ENCODE data around the gene P2RY6. TPM values are rescaled to one million over a fixed set of nuclear protein-coding genes. Genes with fewer than 3 reads are reported as not detected.

The P2RY6 gene
- total and polyA plus RNA-seq, 2 donors from 2014 or later: 6.7 to 17.9 TPM

- intact Hi-C loops (cut with DNase I): no loop called here
- no peak overlapping the region for H3K27ac ChIP-seq (ENCODE audit: low read depth in 2 of 2, low read length in 2 of 2)
- peak overlapping the region in 1 of 3 donors; percentile 20 for H3K9ac ChIP-seq (ENCODE audit: low read length in 3 of 3)
- peak overlapping the region; percentile 12 to 56 (median 49) for H3K4me3 ChIP-seq (ENCODE audit: low read length in 3 of 3)
- peak; percentile 87 to 93 (median 90) for DNase-seq
- H3K9me3 ChIP-seq (ENCODE audit: control insufficient read depth in 2 of 3, insufficient read depth in 1 of 3, low read length in 3 of 3): no peaks in the 10 kb centered on the region
- TF ChIP-seq, protein P1, sequence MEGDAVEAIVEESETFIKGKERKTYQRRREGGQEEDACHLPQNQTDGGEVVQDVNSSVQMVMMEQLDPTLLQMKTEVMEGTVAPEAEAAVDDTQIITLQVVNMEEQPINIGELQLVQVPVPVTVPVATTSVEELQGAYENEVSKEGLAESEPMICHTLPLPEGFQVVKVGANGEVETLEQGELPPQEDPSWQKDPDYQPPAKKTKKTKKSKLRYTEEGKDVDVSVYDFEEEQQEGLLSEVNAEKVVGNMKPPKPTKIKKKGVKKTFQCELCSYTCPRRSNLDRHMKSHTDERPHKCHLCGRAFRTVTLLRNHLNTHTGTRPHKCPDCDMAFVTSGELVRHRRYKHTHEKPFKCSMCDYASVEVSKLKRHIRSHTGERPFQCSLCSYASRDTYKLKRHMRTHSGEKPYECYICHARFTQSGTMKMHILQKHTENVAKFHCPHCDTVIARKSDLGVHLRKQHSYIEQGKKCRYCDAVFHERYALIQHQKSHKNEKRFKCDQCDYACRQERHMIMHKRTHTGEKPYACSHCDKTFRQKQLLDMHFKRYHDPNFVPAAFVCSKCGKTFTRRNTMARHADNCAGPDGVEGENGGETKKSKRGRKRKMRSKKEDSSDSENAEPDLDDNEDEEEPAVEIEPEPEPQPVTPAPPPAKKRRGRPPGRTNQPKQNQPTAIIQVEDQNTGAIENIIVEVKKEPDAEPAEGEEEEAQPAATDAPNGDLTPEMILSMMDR (IDR thresholded peaks at IDR 0.05; ENCODE audit: borderline replicate concordance, extremely low read depth, insufficient read depth): peak; percentile 94
- no peaks in the 10 kb centered on the region for H3K27me3 ChIP-seq (ENCODE audit: control insufficient read depth, insufficient read depth, low read length)
- no peaks in the 10 kb centered on the region for H3K36me3 ChIP-seq (ENCODE audit: control insufficient read depth in 2 of 3, insufficient read depth in 3 of 3, low read length in 3 of 3)
- H3K4me1 ChIP-seq (ENCODE audit: control insufficient read depth in 2 of 3, insufficient read depth in 2 of 3, low read depth in 1 of 3, low read length in 3 of 3): peaks cover 0 to 7% (median 0%) of the 10 kb centered on the region in 3 donors
- FAIRE-seq: no peak
Observed at GRCh38 chr11:73242251-73243092, 29.7 kb upstream of the P2RY6 start.

DNA sequence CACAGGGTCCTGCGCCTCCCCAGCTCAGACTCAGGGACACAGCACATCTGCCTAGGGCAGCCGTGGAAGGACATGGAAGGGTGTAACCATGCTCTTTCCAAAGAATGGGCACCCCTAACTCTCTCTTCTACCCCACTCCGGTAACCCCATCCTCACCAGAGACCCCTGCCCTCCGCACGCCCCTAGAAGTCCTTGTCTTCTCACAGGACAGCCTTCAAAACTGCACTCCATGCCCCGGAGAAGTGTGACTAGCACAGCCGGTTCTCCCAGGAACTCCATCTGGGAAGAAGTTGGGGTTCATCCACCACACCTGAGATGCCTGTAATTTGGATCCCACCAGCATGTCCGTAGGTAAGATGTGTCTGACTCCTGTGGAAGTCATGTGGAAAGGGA is 29.0 kb upstream of the P2RY6 start:
- Histone ChIP-seq H3K9ac (ENCODE audit: low read length in 3 of 3) (no peak overlapping the region), H3K27ac (ENCODE audit: low read depth in 2 of 2, low read length in 2 of 2) (no peak overlapping the region), H3K9me3 (ENCODE audit: control insufficient read depth in 2 of 3, insufficient read depth in 1 of 3, low read length in 3 of 3) (no peaks in the 10 kb centered on the region), H3K4me3 (ENCODE audit: low read length in 3 of 3) (no peak overlapping the region), H3K4me1 (ENCODE audit: control insufficient read depth in 2 of 3, insufficient read depth in 2 of 3, low read depth in 1 of 3, low read length in 3 of 3) (peaks cover 0 to 7% (median 0%) of the 10 kb centered on the region in 3 donors), H3K36me3 (ENCODE audit: control insufficient read depth in 2 of 3, insufficient read depth in 3 of 3, low read length in 3 of 3) (no peaks in the 10 kb centered on the region), H3K27me3 (ENCODE audit: control insufficient read depth, insufficient read depth, low read length) (no peaks in the 10 kb centered on the region)
- FAIRE-seq: no peak
- DNase-seq: peak in 1 of 5 donors; percentile 54
- TF ChIP-seq, protein P1 (IDR thresholded peaks at IDR 0.05; ENCODE audit: borderline replicate concordance, extremely low read depth, insufficient read depth): no peak
- intact Hi-C loops (cut with DNase I): no loop called here

GRCh38 chr11:73244589-73245240 is 27.4 kb upstream of the P2RY6 start:
- Histone ChIP-seq H3K9ac (ENCODE audit: low read length in 3 of 3) (no peak overlapping the region), H3K4me1 (ENCODE audit: control insufficient read depth in 2 of 3, insufficient read depth in 2 of 3, low read depth in 1 of 3, low read length in 3 of 3) (peaks cover 0 to 7% (median 2%) of the 10 kb centered on the region in 3 donors), H3K4me3 (ENCODE audit: low read length in 3 of 3) (no peak overlapping the region), H3K27ac (ENCODE audit: low read depth in 2 of 2, low read length in 2 of 2) (no peak overlapping the region), H3K36me3 (ENCODE audit: control insufficient read depth in 2 of 3, insufficient read depth in 3 of 3, low read length in 3 of 3) (no peaks in the 10 kb centered on the region), H3K9me3 (ENCODE audit: control insufficient read depth in 2 of 3, insufficient read depth in 1 of 3, low read length in 3 of 3) (no peaks in the 10 kb centered on the region), H3K27me3 (ENCODE audit: control insufficient read depth, insufficient read depth, low read length) (no peaks in the 10 kb centered on the region)
- intact Hi-C loops (cut with DNase I): no loop called here
- TF ChIP-seq, protein P1 (IDR thresholded peaks at IDR 0.05; ENCODE audit: borderline replicate concordance, extremely low read depth, insufficient read depth): no peak
- peak in 2 of 5 donors; percentile 28 to 38 for DNase-seq
- no peak for FAIRE-seq

Measured in kidney (tissue), 14 donors.